Upper lobe of left lung (tissue), 4 donors: ENCODE data around the gene COPG2.

Source experiments
- POLR2A ChIP-seq, 4 donors: fragments of 450-650 bp; IDR thresholded peaks; one replicate each; pipeline ENCODE4 v1.5.1; 2016 to 2017; ENCODE audit warnings: antibody characterized with exemption in 4 of 4, mild to moderate bottlenecking in 2 of 4
- POLR2AphosphoS5 ChIP-seq, 2 donors: sonication (generic); formaldehyde crosslinking; IDR thresholded peaks; one replicate each; pipeline ENCODE4 v1.5.1; 2017; ENCODE audit warnings: antibody characterized with exemption in 2 of 2
- TF ChIP-seq, protein P1 (sequence below), 6 experiments: fragments of 450-650 bp in 4 of 6; fragments of 200-600 bp in 2 of 6; sonication (generic) in 2 of 6; IDR thresholded peaks; one replicate each; pipeline ENCODE4 v1.5.1; 2016 to 2019; ENCODE audit warnings: antibody characterized with exemption in 6 of 6

DNA sequence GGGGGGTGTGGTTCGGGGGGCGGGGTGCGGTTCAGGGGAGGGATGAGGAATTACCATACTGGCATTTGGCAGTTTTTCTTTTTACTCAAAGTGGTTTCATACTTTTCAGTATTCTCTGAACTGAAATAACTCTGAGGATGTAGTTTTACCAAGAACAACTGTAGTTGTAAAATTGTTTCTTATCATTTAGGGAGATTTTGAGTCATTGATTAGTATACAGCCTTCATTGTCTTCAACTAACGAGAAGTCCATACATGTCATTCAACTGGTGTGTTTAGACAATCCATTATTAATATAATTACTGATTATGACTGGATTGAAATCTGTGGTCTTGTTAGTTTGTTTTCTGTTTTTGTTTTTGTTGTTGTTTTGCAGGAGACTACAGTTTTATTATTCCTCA lies 40.8 kb downstream of the COPG2 start:
- no peak for TF ChIP-seq POLR2A (IDR thresholded peaks at IDR 0.05)
- TF ChIP-seq, protein P1, sequence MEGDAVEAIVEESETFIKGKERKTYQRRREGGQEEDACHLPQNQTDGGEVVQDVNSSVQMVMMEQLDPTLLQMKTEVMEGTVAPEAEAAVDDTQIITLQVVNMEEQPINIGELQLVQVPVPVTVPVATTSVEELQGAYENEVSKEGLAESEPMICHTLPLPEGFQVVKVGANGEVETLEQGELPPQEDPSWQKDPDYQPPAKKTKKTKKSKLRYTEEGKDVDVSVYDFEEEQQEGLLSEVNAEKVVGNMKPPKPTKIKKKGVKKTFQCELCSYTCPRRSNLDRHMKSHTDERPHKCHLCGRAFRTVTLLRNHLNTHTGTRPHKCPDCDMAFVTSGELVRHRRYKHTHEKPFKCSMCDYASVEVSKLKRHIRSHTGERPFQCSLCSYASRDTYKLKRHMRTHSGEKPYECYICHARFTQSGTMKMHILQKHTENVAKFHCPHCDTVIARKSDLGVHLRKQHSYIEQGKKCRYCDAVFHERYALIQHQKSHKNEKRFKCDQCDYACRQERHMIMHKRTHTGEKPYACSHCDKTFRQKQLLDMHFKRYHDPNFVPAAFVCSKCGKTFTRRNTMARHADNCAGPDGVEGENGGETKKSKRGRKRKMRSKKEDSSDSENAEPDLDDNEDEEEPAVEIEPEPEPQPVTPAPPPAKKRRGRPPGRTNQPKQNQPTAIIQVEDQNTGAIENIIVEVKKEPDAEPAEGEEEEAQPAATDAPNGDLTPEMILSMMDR (IDR thresholded peaks at IDR 0.05): no peak
- TF ChIP-seq POLR2AphosphoS5 (IDR thresholded peaks at IDR 0.05): no peak
